ENCODE measurements around the gene PCBP1. TPM values are rescaled to one million over a fixed set of nuclear protein-coding genes. Genes with fewer than 3 reads are reported as not detected.
"Not testable (repeated sequence)": the region's sequence is repeated elsewhere in the genome, so short reads cannot be mapped to it uniquely, and the experiment has no call there.

The PCBP1 gene
- total and polyA plus RNA-seq, 4 donors, result 134 to 453 (median 297) TPM

DNA sequence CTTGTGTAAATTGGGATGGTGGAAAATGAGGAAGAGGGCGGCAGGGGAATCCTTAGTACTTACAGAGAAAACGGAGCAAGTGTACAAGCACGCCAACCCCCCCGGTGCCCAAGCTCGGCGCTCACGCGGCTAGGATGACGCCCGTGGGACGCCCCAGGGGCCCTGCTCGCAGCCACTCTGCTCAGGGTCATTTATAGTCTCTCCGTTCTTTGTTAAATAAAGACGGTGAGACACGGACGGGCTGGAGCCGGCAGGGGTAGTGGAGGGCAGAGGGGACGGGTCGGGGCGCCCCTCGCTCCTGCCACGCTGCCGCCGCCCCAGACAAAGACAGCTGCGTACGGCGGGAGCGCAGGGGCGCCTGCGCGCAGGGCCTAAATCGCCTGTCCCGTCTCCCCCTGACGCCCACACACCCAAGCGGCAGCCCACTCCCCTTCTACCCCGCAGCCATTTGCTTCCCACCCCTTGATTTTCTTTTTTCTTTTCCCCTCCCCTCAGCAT lies 37.8 kb downstream of the PCBP1 start:
- TF ChIP-seq CTCF (IDR thresholded peaks at IDR 0.05; ENCODE audit: control extremely low read depth, extremely low read depth), result no peak
- DNase-seq, result peak; percentile 81 to 84 (median 83)

GRCh38 chr2:70125498-70125898 lies 38.2 kb downstream of the PCBP1 start:
- H3K9ac ChIP-seq (ENCODE audit: insufficient read depth in 1 of 2, low read length in 2 of 2), result peak overlapping the region; percentile 91 to 96
- no peak for ATAC-seq (ENCODE audit: insufficient read depth, low FRiP score)
- peak overlapping the region; percentile 100 for H3K27ac ChIP-seq (ENCODE audit: low read depth in 1 of 2, low read length in 1 of 2)
- H3K36me3 ChIP-seq (ENCODE audit: control insufficient read depth in 4 of 4, insufficient read depth in 4 of 4, low read length in 4 of 4), result no peaks in the 10 kb centered on the region
- WGBS, 2 donors, result 65 to 66% methylated on average over 13 of the region's 13 CpGs
- no peaks in the 10 kb centered on the region for H3K27me3 ChIP-seq (ENCODE audit: control insufficient read depth in 3 of 3, insufficient read depth in 3 of 3, low read length in 2 of 3)
- no peaks in the 10 kb centered on the region for H3K9me3 ChIP-seq (ENCODE audit: control insufficient read depth in 4 of 4, insufficient read depth in 3 of 4, low read length in 3 of 4)
- DNase-seq, result no peak
- TF ChIP-seq CTCF (IDR thresholded peaks at IDR 0.05; ENCODE audit: control extremely low read depth, extremely low read depth), result no peak
- peaks cover 0 to 20% (median 11%) of the 10 kb centered on the region in 5 donors for H3K4me1 ChIP-seq (ENCODE audit: control insufficient read depth in 5 of 5, insufficient read depth in 5 of 5, low read length in 5 of 5)
- no peak overlapping the region for H3K4me3 ChIP-seq

More for the DNA sequence above, 37.8 kb downstream of the PCBP1 start:
- Histone ChIP-seq H3K9ac (ENCODE audit: insufficient read depth in 1 of 2, low read length in 2 of 2) (peak overlapping the region; percentile 91 to 96), H3K4me3 (peak overlapping the region; percentile 59), H3K27me3 (ENCODE audit: control insufficient read depth in 3 of 3, insufficient read depth in 3 of 3, low read length in 2 of 3) (no peaks in the 10 kb centered on the region), H3K4me1 (ENCODE audit: control insufficient read depth in 5 of 5, insufficient read depth in 5 of 5, low read length in 5 of 5) (peaks cover 0 to 20% (median 11%) of the 10 kb centered on the region in 5 donors), H3K9me3 (ENCODE audit: control insufficient read depth in 4 of 4, insufficient read depth in 3 of 4, low read length in 3 of 4) (no peaks in the 10 kb centered on the region), H3K27ac (ENCODE audit: low read depth in 1 of 2, low read length in 1 of 2) (peak overlapping the region; percentile 100), H3K36me3 (ENCODE audit: control insufficient read depth in 4 of 4, insufficient read depth in 4 of 4, low read length in 4 of 4) (no peaks in the 10 kb centered on the region)
- peak; percentile 43 for ATAC-seq (ENCODE audit: insufficient read depth, low FRiP score)
- 0% methylated on average over 34 to 36 of the region's 36 CpGs for WGBS, 2 donors

DNA sequence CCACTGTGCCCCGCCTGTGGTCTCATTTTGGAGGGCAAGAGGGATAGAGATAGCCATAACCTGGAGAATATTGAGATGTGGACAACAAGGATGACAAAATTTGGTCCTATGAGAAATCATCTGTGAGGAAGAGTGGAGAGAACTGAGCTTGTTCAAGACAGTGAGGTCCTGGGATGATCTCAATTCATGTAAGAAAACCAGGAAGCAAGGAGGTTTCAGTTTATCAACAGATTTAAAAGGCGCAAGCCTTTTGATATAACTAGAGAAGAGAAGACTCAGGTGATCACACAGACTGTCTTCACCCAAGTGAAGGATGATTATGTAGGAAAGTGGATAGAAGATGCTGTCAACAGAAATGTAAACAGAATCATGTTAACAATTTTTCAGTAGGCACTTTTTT lies 39.1 kb downstream of the PCBP1 start:
- H3K27ac ChIP-seq (ENCODE audit: low read depth in 1 of 2, low read length in 1 of 2), result no peak overlapping the region
- TF ChIP-seq CTCF (IDR thresholded peaks at IDR 0.05; ENCODE audit: control extremely low read depth, extremely low read depth), result no peak

GRCh38 chr2:70128005-70128404 lies 40.7 kb downstream of the PCBP1 start:
- Histone ChIP-seq H3K27ac (ENCODE audit: low read depth in 1 of 2, low read length in 1 of 2) (no peak overlapping the region), H3K36me3 (ENCODE audit: control insufficient read depth in 4 of 4, insufficient read depth in 4 of 4, low read length in 4 of 4) (no peaks in the 10 kb centered on the region), H3K27me3 (ENCODE audit: control insufficient read depth in 3 of 3, insufficient read depth in 3 of 3, low read length in 2 of 3) (no peaks in the 10 kb centered on the region), H3K9ac (ENCODE audit: insufficient read depth in 1 of 2, low read length in 2 of 2) (no peak overlapping the region), H3K9me3 (ENCODE audit: control insufficient read depth in 4 of 4, insufficient read depth in 3 of 4, low read length in 3 of 4) (no peaks in the 10 kb centered on the region), H3K4me3 (no peak overlapping the region), H3K4me1 (ENCODE audit: control insufficient read depth in 5 of 5, insufficient read depth in 5 of 5, low read length in 5 of 5) (peaks cover 4 to 36% (median 12%) of the 10 kb centered on the region in 5 donors)
- 6 to 38% methylated on average over 1 of the region's 1 CpG for WGBS, 2 donors
- ATAC-seq (ENCODE audit: insufficient read depth, low FRiP score) (no peak), DNase-seq (no peak)
- no peak for TF ChIP-seq CTCF (IDR thresholded peaks at IDR 0.05; ENCODE audit: control extremely low read depth, extremely low read depth)

More for the DNA sequence above, 39.1 kb downstream of the PCBP1 start:
- no peak overlapping the region for H3K9ac ChIP-seq (ENCODE audit: insufficient read depth in 1 of 2, low read length in 2 of 2)
- H3K9me3 ChIP-seq (ENCODE audit: control insufficient read depth in 4 of 4, insufficient read depth in 3 of 4, low read length in 3 of 4), result no peaks in the 10 kb centered on the region
- H3K4me3 ChIP-seq, result no peak overlapping the region
- WGBS, 2 donors, result 94 to 95% methylated on average over 2 of the region's 2 CpGs
- no peak for DNase-seq
- ATAC-seq (ENCODE audit: insufficient read depth, low FRiP score), result no peak
- no peaks in the 10 kb centered on the region for H3K36me3 ChIP-seq (ENCODE audit: control insufficient read depth in 4 of 4, insufficient read depth in 4 of 4, low read length in 4 of 4)
- H3K27me3 ChIP-seq (ENCODE audit: control insufficient read depth in 3 of 3, insufficient read depth in 3 of 3, low read length in 2 of 3), result no peaks in the 10 kb centered on the region
- peaks cover 2 to 20% (median 11%) of the 10 kb centered on the region in 5 donors for H3K4me1 ChIP-seq (ENCODE audit: control insufficient read depth in 5 of 5, insufficient read depth in 5 of 5, low read length in 5 of 5)

DNA sequence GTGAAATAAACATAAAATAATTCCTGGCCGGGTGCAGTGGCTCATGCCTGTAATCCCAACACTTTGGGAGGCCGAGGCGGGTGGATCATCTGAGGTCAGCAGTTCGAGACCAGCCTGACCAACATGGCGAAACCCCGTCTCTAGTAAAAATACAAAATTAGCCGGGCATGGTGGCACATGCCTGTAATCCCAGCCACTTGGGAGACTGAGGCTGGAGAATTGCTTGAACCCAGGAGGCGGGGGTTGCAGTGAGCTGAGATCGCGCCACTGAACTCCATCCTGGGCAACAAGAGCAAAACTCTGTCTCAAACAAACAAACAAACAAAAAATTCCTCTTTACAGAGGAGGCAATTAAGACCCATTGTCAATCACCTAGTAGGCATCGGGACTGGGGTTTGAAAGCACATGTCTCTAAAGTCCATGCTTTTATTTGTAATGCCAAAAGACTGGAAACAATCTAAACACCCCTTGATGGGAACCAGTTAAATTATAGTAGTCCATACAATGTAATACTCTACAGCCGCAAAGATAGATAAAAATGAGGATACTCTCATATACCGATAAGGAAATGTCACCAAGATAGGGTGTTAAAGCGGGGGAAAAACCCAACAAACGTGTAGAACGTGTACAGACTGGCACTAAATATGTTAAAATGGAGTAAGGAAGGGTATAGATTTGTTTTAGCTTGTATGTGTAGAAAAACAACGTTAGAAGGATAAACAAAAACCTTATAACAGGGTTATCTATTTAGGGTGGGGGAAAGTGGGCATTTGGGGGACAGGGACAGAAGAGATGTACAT lies 44.3 kb downstream of the PCBP1 start:
- H3K9me3 ChIP-seq (ENCODE audit: control insufficient read depth in 4 of 4, insufficient read depth in 3 of 4, low read length in 3 of 4); H3K4me3 ChIP-seq; ATAC-seq (ENCODE audit: insufficient read depth, low FRiP score); H3K36me3 ChIP-seq (ENCODE audit: control insufficient read depth in 4 of 4, insufficient read depth in 4 of 4, low read length in 4 of 4); H3K27me3 ChIP-seq (ENCODE audit: control insufficient read depth in 3 of 3, insufficient read depth in 3 of 3, low read length in 2 of 3); DNase-seq: not testable (repeated sequence)
- H3K4me1 ChIP-seq (ENCODE audit: control insufficient read depth in 5 of 5, insufficient read depth in 5 of 5, low read length in 5 of 5), result peaks cover 8 to 39% (median 11%) of the 10 kb centered on the region in 5 donors
- H3K27ac ChIP-seq (ENCODE audit: low read depth in 1 of 2, low read length in 1 of 2), result peak overlapping the region; percentile 63 to 86
- 78 to 85% methylated on average over 17 of the region's 17 CpGs for WGBS, 2 donors
- H3K9ac ChIP-seq (ENCODE audit: insufficient read depth in 1 of 2, low read length in 2 of 2), result peak overlapping the region in 1 of 2 donors; percentile 95
